Prostate gland (tissue), 2 donors: ENCODE measurements around the gene BCAN.

Source experiments
- POLR2A ChIP-seq: fragments of 450-650 bp; IDR thresholded peaks from one replicate; pipeline ENCODE4 v1.6.1; 2016; ENCODE audit warnings: antibody characterized with exemption, mild to moderate bottlenecking
- TF ChIP-seq, protein P1 (sequence below), 4 experiments: fragments of 200-600 bp in 2 of 4; fragments of 450-650 bp in 2 of 4; sonication (generic) in 2 of 4; IDR thresholded peaks; 1 replicate in 3 of 4; 2 replicates in 1 of 4; pipeline ENCODE4 v1.5.1; 2016 to 2019; ENCODE audit warnings: antibody characterized with exemption in 4 of 4, mild to moderate bottlenecking in 2 of 4, moderate library complexity in 2 of 4

DNA sequence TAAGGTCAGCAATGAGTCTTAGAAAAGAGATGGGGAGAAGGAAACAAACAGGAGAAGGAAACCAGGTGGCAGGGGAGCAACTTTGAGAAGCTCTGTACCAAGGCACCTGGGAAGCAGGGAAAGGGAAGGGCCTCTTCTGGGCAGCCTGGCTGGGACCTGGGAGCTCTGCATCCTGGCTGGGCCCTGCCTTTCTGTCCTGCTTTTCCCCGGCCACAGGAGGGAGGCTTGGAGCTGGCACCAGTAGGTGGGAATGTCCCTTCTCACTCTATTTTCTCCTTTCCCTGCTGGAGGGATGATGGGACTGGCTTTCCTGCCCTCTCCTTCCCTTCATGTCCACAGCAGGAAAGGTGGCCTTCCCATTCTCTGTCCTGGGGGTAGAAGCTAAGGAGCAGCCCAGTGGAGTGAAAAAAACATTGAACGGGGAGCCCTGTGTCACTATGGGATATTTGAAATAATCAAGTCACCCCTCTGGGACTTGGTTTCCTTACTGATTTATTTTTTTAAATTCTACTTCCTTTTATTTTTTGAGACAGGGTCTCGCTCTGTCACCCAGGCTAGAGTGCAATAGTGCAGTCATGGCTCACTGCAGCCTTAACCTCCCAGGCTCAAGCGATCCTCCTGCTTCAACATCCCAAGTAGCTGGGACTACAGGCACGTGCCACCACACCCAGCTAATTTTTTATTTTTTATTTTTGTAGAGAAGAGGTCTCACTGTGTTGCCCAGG, 40.4 kb downstream of the BCAN start:
- no peak for TF ChIP-seq POLR2A
- TF ChIP-seq, protein P1, sequence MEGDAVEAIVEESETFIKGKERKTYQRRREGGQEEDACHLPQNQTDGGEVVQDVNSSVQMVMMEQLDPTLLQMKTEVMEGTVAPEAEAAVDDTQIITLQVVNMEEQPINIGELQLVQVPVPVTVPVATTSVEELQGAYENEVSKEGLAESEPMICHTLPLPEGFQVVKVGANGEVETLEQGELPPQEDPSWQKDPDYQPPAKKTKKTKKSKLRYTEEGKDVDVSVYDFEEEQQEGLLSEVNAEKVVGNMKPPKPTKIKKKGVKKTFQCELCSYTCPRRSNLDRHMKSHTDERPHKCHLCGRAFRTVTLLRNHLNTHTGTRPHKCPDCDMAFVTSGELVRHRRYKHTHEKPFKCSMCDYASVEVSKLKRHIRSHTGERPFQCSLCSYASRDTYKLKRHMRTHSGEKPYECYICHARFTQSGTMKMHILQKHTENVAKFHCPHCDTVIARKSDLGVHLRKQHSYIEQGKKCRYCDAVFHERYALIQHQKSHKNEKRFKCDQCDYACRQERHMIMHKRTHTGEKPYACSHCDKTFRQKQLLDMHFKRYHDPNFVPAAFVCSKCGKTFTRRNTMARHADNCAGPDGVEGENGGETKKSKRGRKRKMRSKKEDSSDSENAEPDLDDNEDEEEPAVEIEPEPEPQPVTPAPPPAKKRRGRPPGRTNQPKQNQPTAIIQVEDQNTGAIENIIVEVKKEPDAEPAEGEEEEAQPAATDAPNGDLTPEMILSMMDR (IDR thresholded peaks at IDR 0.05) = no peak
